MM.1S (cell line): ENCODE data around the gene CCDC28B.

Source experiments
- DNase-seq: peaks from one replicate; pipeline ENCODE4 v3.0.0-alpha.2; 2015
- H2AFZ ChIP-seq: fragments of 300-600 bp; sonication (generic); 2 replicates; pipeline ENCODE4 v1.6.0; 2016; ENCODE audit warnings: antibody characterized with exemption, low read length
- H3F3A ChIP-seq: fragments of 300-600 bp; sonication (generic); 2 replicates; pipeline ENCODE4 v1.6.1; 2016; ENCODE audit warnings: mild to moderate bottlenecking, antibody characterized with exemption, low read length, moderate library complexity, mixed read lengths; ENCODE audit not compliant: insufficient read depth
- H3K27ac ChIP-seq: fragments of 300-600 bp; sonication (generic); 2 replicates; pipeline ENCODE4 v1.5.1; 2016; ENCODE audit warnings: mild to moderate bottlenecking, low read length
- H3K27me3 ChIP-seq: fragments of 300-600 bp; sonication (generic); replicated peaks from 2 replicates; pipeline ENCODE4 v1.6.0; 2016; ENCODE audit warnings: low read length; ENCODE audit not compliant: insufficient read depth
- H3K36me3 ChIP-seq: fragments of 300-600 bp; sonication (generic); replicated peaks from 2 replicates; pipeline ENCODE4 v1.6.1; 2016; ENCODE audit warnings: mild to moderate bottlenecking, low read length, mixed read lengths; ENCODE audit not compliant: insufficient read depth
- H3K4me1 ChIP-seq: fragments of 300-600 bp; sonication (generic); 2 replicates; pipeline ENCODE4 v1.6.1; 2016; ENCODE audit warnings: low read length, mixed read lengths
- H3K4me2 ChIP-seq: fragments of 300-600 bp; sonication (generic); 2 replicates; pipeline ENCODE4 v1.6.0; 2016; ENCODE audit warnings: low read depth, low read length
- H3K4me3 ChIP-seq: fragments of 300-600 bp; sonication (generic); 2 replicates; pipeline ENCODE4 v1.5.1; 2016; ENCODE audit warnings: low read length, mixed read lengths
- H3K79me2 ChIP-seq: fragments of 300-600 bp; sonication (generic); 2 replicates; pipeline ENCODE4 v1.6.1; 2016; ENCODE audit warnings: mixed run types, low read length, mixed read lengths
- H3K9ac ChIP-seq: fragments of 300-600 bp; sonication (generic); 2 replicates; pipeline ENCODE4 v1.6.1; 2016; ENCODE audit warnings: low read length, mixed read lengths
- H3K9me2 ChIP-seq: fragments of 300-600 bp; sonication (generic); replicated peaks from 2 replicates; pipeline ENCODE4 v1.6.1; 2016; ENCODE audit warnings: mild to moderate bottlenecking, low read length, mixed read lengths; ENCODE audit not compliant: insufficient read depth
- H3K9me3 ChIP-seq: fragments of 300-600 bp; sonication (generic); replicated peaks from 2 replicates; pipeline ENCODE4 v1.6.1; 2016; ENCODE audit warnings: mild to moderate bottlenecking, low read length, mixed read lengths; ENCODE audit not compliant: insufficient read depth
- H4K20me1 ChIP-seq: fragments of 300-600 bp; sonication (generic); 2 replicates; pipeline ENCODE4 v1.6.1; 2016; ENCODE audit warnings: mild to moderate bottlenecking, low read length, moderate library complexity, mixed read lengths; ENCODE audit not compliant: insufficient read depth
- EZH2 ChIP-seq: fragments of 300-600 bp; sonication (generic); optimal IDR thresholded peaks from 2 replicates; pipeline ENCODE3; 2017; ENCODE audit warnings: low read depth, mild to moderate bottlenecking, antibody characterized with exemption, low read length, mixed read lengths
- EZH2phosphoT487 ChIP-seq: fragments of 300-600 bp; sonication (generic); IDR thresholded peaks from 2 replicates; pipeline ENCODE4 v1.6.1; 2018; ENCODE audit warnings: antibody characterized with exemption, low read length
- TF ChIP-seq, protein P1 (sequence below): fragments of 300-600 bp; sonication (generic); IDR thresholded peaks from 2 replicates; pipeline ENCODE4 v1.5.1; 2016; ENCODE audit warnings: antibody characterized with exemption, low read length, mixed read lengths

The CCDC28B gene

DNA sequence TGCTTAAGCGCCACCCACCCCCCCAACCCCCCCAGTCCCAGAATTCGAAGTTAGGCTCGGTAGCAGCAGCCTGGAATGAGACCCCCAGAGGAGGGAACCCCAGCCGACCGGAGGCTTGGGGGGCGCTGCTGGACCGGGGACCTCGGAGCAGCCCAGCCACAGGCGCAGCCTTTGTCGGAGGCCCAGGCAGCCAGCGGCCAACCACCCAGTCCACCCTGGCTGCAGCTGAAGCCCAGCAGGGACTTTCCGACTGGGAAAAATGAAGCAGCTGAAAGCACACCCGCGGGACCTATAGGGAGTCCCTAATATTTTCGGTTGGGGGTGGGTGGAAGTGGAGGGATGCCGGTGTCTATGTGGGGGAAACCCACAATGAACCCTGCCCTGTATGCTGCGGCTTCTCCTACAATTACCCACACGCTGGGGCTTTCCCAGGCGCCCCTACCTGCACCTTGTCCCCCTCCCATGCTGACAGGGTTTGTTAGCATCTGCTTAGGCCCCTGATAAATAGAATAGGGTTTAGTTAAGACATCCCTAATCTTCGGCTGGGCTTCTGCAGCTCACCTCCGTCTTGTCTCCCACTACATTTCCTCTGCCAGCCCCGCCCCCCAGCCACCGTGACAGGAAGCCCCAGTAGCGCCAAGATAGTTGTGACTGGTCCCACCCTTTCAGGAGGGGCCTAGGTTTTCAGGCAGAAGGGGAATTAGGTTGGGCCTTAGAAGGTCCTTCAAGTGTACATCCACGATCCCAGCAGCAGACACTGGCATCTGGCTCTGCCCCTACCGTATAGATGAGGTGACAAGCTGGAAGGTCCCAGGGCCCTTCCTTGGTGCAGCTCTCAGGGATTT lies 838 bp downstream of the CCDC28B start:
- no peaks in the 10 kb centered on the region for H3K9me2 ChIP-seq
- H3K79me2 ChIP-seq: peaks cover 4% of the 10 kb centered on the region
- H3K27me3 ChIP-seq: 0 out of 2 replicates have a peak, but pooled peaks cover 3% of the 10 kb centered on the region
- H3K36me3 ChIP-seq: no peaks in the 10 kb centered on the region; the same call in 1 of the 2 replicates
- H4K20me1 ChIP-seq: peaks cover 12% of the 10 kb centered on the region; the same call in 1 of the 2 replicates
- no peaks in the 10 kb centered on the region for H3K9me3 ChIP-seq
- H3K9ac ChIP-seq: no peak overlapping the region
- peaks cover 35% of the 10 kb centered on the region for H3K4me1 ChIP-seq
- H3K4me3 ChIP-seq: peak overlapping the region; percentile 6; the same call in 1 of the 2 replicates
- peak overlapping the region; percentile 98 for H3K4me2 ChIP-seq
- H3F3A ChIP-seq: peaks cover 14% of the 10 kb centered on the region
- peak; percentile 26 for DNase-seq
- no peak overlapping the region; the same call in 1 of the 2 replicates for H3K27ac ChIP-seq
- peak overlapping the region; percentile 14; the same call in 1 of the 2 replicates for H2AFZ ChIP-seq
- no peak for TF ChIP-seq EZH2phosphoT487
- TF ChIP-seq, protein P1, sequence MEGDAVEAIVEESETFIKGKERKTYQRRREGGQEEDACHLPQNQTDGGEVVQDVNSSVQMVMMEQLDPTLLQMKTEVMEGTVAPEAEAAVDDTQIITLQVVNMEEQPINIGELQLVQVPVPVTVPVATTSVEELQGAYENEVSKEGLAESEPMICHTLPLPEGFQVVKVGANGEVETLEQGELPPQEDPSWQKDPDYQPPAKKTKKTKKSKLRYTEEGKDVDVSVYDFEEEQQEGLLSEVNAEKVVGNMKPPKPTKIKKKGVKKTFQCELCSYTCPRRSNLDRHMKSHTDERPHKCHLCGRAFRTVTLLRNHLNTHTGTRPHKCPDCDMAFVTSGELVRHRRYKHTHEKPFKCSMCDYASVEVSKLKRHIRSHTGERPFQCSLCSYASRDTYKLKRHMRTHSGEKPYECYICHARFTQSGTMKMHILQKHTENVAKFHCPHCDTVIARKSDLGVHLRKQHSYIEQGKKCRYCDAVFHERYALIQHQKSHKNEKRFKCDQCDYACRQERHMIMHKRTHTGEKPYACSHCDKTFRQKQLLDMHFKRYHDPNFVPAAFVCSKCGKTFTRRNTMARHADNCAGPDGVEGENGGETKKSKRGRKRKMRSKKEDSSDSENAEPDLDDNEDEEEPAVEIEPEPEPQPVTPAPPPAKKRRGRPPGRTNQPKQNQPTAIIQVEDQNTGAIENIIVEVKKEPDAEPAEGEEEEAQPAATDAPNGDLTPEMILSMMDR: no peak
- no peak for TF ChIP-seq EZH2

DNA sequence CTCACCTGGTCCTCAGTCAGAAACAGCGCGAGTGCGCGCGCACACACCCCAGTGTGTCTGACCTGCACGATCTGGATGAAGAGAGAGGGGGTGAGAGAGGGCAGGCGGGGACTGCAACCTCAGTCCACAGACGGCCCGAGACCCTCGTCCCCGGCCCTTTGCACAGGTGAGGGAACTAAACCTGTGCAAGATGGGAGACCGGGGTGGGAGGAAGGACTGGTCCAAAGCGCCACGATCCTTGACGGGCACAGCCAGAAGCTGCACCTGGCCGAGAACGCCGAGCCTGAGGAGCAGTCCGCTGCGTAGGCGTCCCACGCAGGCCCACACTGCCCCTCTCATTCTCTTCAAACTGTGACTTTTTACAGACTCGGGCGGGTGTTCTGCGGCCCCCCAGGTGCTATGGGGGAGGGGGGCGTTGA lies 4.6 kb downstream of the CCDC28B start:
- Histone ChIP-seq H3K9me3 (no peaks in the 10 kb centered on the region), H3F3A (peaks cover 10% of the 10 kb centered on the region), H4K20me1 (peaks cover 1% of the 10 kb centered on the region; the same call in 1 of the 2 replicates), H2AFZ (peak overlapping the region; percentile 93), H3K36me3 (no peaks in the 10 kb centered on the region), H3K9me2 (no peaks in the 10 kb centered on the region), H3K4me1 (peaks cover 28% of the 10 kb centered on the region), H3K27me3 (0 out of 2 replicates have a peak, but pooled peaks cover 3% of the 10 kb centered on the region), H3K4me2 (peak overlapping the region; percentile 100), H3K9ac (peak overlapping the region; percentile 93; the same call in 1 of the 2 replicates), H3K27ac (no peak overlapping the region), H3K79me2 (peaks cover 9% of the 10 kb centered on the region), H3K4me3 (peak overlapping the region; percentile 89)
- no peak for TF ChIP-seq EZH2phosphoT487
- no peak for TF ChIP-seq EZH2
- TF ChIP-seq, protein P1: no peak
- DNase-seq: no peak

DNA sequence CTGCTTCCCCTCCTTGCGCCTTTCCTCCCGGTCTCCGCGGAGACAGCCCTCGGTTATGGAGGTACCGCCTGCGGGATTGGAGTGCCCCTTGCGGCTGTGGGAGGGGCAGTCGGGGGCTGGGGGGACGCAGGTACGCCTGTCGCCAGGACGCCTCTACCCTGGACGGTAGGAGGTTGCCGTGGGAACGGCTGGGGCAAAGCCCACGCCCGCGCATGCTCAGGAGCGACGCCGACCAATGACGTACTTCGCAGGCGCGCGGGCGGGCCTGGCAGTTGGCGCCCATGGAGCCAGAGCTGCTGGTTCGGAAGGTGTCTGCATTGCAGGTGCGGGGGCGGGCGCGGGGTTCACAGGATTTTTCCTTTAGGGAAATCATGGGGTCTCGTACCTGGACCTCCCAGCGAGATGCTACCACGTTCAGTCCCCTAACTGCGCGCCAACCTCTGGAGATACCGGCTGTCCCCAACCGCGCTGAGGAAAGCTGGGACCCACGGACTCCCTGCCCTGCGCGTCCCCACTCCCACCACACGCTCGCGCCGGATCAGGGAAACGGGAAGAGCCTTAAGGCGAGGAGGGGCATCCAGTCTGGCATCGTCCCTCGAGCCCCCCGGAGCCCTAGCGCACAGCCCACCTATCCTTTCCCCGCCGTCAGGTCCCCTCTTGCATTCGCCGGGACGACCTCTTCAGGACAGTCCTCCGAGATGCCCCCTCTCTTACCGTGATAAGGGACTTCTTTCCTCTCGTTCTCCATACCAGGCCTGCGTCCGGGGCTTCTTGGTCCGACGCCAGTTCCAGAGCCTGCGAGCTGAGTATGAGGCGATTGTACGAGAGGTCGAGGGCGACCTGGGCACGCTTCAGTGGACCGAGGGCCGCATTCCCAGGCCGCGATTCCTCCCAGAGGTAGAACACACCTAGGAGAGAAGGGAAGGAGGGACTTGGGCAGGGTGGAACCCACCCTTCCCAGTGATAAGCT lies 5.3 kb downstream of the CCDC28B start, which contains the start of gene IQCC:
TSS of gene IQCC (plus strand) at position 271 of the 970 bp plus-strand sequence. CDS start at position 282, 11 bp downstream.
- no peak for TF ChIP-seq EZH2phosphoT487
- no peak for TF ChIP-seq EZH2
- TF ChIP-seq, protein P1: no peak
- Histone ChIP-seq H3K27me3 (no peaks in the 10 kb centered on the region), H3K4me1 (peaks cover 21% of the 10 kb centered on the region), H3K79me2 (peaks cover 9% of the 10 kb centered on the region), H4K20me1 (no peaks in the 10 kb centered on the region), H3K36me3 (no peaks in the 10 kb centered on the region), H3K27ac (0 out of 2 replicates have a peak within 1 kb of the TSS, but pooled peaks have one; percentile 3), H2AFZ (peak within 1 kb of the TSS; percentile 93), H3K9me2 (no peaks in the 10 kb centered on the region), H3K4me3 (peak within 1 kb of the TSS; percentile 89), H3K9me3 (no peaks in the 10 kb centered on the region), H3K9ac (peak within 1 kb of the TSS; percentile 93), H3F3A (0 out of 2 replicates have a peak, but pooled peaks cover 4% of the 10 kb centered on the region), H3K4me2 (peak within 1 kb of the TSS; percentile 100)
- DNase-seq: peak; percentile 89
